Osteocyte (in vitro differentiated cells): ENCODE results near the gene TMEM158. TPM values are rescaled to one million over a fixed set of nuclear protein-coding genes. Genes with fewer than 3 reads are reported as not detected.

Experiments
- DNase-seq: peaks from one replicate; pipeline ENCODE4 v3.0.0; 2021; ENCODE audit warnings: mixed read lengths; ENCODE audit not compliant: unreplicated experiment; ENCODE audit errors: extremely low spot score
- H3K27ac Mint-ChIP-seq: one replicate; pipeline ENCODE4 v1.8.0; 2021; ENCODE audit warnings: mild to moderate bottlenecking, mixed read lengths; ENCODE audit not compliant: unreplicated experiment
- H3K27me3 Mint-ChIP-seq: one replicate; pipeline ENCODE4 v1.8.0; 2021; ENCODE audit warnings: mixed read lengths; ENCODE audit not compliant: unreplicated experiment
- H3K36me3 Mint-ChIP-seq: one replicate; pipeline ENCODE4 v1.8.0; 2021; ENCODE audit warnings: mixed read lengths; ENCODE audit not compliant: unreplicated experiment
- H3K4me1 Mint-ChIP-seq: one replicate; pipeline ENCODE4 v1.8.0; 2021; ENCODE audit warnings: mixed read lengths; ENCODE audit not compliant: unreplicated experiment
- H3K4me3 Mint-ChIP-seq: one replicate; pipeline ENCODE4 v1.8.0; 2021; ENCODE audit warnings: mild to moderate bottlenecking, moderate library complexity, mixed read lengths; ENCODE audit not compliant: unreplicated experiment
- H3K9me3 Mint-ChIP-seq: one replicate; pipeline ENCODE4 v1.8.0; 2021; ENCODE audit warnings: mixed read lengths; ENCODE audit not compliant: unreplicated experiment
- CTCF ChIP-seq: fragments of 200-600 bp; sonication (generic); IDR thresholded peaks from 2 replicates; pipeline ENCODE4 v1.5.0; 2021; ENCODE audit warnings: antibody characterized with exemption, mild to moderate bottlenecking, moderate library complexity
- total RNA-seq: library from RNA; stranded (reverse); gene quantifications from 2 replicates; pipeline ENCODE4 v1.2.1, GENCODE V29; 2021

The TMEM158 gene
- total RNA-seq, 1 donor from 2014 or later = 15.0 TPM

- Mint-ChIP-seq H3K36me3 (no peaks in the 10 kb centered on the region), H3K27me3 (no peaks in the 10 kb centered on the region), H3K4me1 (peaks cover 14% of the 10 kb centered on the region), H3K4me3 (no peak overlapping the region), H3K27ac (no peak overlapping the region), H3K9me3 (no peaks in the 10 kb centered on the region)
- no peak for DNase-seq
- TF ChIP-seq CTCF = no peak
Observed at GRCh38 chr3:45188719-45189659, 37.1 kb downstream of the TMEM158 start.

- Mint-ChIP-seq H3K27me3 (no peaks in the 10 kb centered on the region), H3K9me3 (no peaks in the 10 kb centered on the region), H3K27ac (no peak overlapping the region), H3K36me3 (no peaks in the 10 kb centered on the region), H3K4me1 (peaks cover 27% of the 10 kb centered on the region), H3K4me3 (no peak overlapping the region)
- no peak for DNase-seq
- no peak for TF ChIP-seq CTCF
Observed at GRCh38 chr3:45187694-45188141, 38.4 kb downstream of the TMEM158 start.

GRCh38 chr3:45186871-45187270, 39.2 kb downstream of the TMEM158 start:
- Mint-ChIP-seq H3K9me3 (no peaks in the 10 kb centered on the region), H3K27ac (no peak overlapping the region), H3K36me3 (no peaks in the 10 kb centered on the region), H3K4me1 (peaks cover 30% of the 10 kb centered on the region), H3K27me3 (no peaks in the 10 kb centered on the region), H3K4me3 (no peak overlapping the region)
- no peak for DNase-seq
- TF ChIP-seq CTCF = no peak

DNA sequence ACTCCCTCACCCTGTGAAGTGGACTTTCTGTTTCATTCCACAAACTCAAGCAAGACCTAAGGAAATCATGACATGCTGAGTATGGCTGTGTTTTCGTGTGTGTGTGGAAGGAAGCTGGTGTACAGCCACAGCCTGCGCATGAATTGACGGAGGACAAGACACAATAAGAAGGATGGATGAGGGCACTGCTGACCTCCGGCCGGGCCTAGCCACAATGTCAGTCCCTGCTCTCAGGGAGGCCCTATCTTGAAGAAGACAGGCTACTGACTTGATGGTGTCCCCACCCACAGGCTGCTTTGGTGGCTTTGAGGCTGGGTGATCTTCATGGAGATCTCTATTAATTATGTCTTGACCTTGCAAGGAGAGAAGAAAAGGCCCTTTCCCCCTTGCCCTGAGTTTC, 40.6 kb downstream of the TMEM158 start:
- H3K36me3 Mint-ChIP-seq = no peaks in the 10 kb centered on the region
- no peak overlapping the region for H3K4me3 Mint-ChIP-seq
- TF ChIP-seq CTCF = no peak
- H3K27me3 Mint-ChIP-seq = no peaks in the 10 kb centered on the region
- H3K27ac Mint-ChIP-seq = no peak overlapping the region
- DNase-seq = no peak
- no peaks in the 10 kb centered on the region for H3K9me3 Mint-ChIP-seq
- H3K4me1 Mint-ChIP-seq = peaks cover 43% of the 10 kb centered on the region

GRCh38 chr3:45185052-45185451, 41.0 kb downstream of the TMEM158 start:
- peaks cover 47% of the 10 kb centered on the region for H3K4me1 Mint-ChIP-seq
- no peaks in the 10 kb centered on the region for H3K36me3 Mint-ChIP-seq
- no peak for DNase-seq
- H3K27ac Mint-ChIP-seq = no peak overlapping the region
- no peaks in the 10 kb centered on the region for H3K9me3 Mint-ChIP-seq
- TF ChIP-seq CTCF = no peak
- no peaks in the 10 kb centered on the region for H3K27me3 Mint-ChIP-seq
- H3K4me3 Mint-ChIP-seq = no peak overlapping the region
